ENCODE results near the gene ZEB2. TPM values are rescaled to one million over a fixed set of nuclear protein-coding genes. Genes with fewer than 3 reads are reported as not detected.

The ZEB2 gene
- 70.9 and 79.4 TPM in 2 replicates for total RNA-seq

GRCh38 chr2:144519934-144520731, at the start of gene ZEB2:
Gene ZEB2, minus strand, starts transcription at chr2:144520119. Its CDS starts 2,769 bp downstream, at chr2:144517350.

Small RNAs within 50 kb of the gene (small RNA-seq; reads per million reads assigned to genes)
- not detected for gene RF01987

Measured in subcutaneous preadipocyte (primary cell).